HG02759 (cell line): ENCODE measurements around the gene CMYA5.
"Not testable (repeated sequence)": the region's sequence is repeated elsewhere in the genome, so short reads cannot be mapped to it uniquely, and the experiment has no call there.

ENCODE experiments used
- ATAC-seq: cut with Tn5 transposase; IDR thresholded peaks from one replicate; pipeline ENCODE4 v1.9.1; 2021; ENCODE audit warnings: mild to moderate bottlenecking, moderate library complexity; ENCODE audit not compliant: unreplicated experiment

CMYA5 gene

GRCh38 chr5:79746642-79747569 lies 57.3 kb downstream of the CMYA5 start:
- no peak for ATAC-seq

DNA sequence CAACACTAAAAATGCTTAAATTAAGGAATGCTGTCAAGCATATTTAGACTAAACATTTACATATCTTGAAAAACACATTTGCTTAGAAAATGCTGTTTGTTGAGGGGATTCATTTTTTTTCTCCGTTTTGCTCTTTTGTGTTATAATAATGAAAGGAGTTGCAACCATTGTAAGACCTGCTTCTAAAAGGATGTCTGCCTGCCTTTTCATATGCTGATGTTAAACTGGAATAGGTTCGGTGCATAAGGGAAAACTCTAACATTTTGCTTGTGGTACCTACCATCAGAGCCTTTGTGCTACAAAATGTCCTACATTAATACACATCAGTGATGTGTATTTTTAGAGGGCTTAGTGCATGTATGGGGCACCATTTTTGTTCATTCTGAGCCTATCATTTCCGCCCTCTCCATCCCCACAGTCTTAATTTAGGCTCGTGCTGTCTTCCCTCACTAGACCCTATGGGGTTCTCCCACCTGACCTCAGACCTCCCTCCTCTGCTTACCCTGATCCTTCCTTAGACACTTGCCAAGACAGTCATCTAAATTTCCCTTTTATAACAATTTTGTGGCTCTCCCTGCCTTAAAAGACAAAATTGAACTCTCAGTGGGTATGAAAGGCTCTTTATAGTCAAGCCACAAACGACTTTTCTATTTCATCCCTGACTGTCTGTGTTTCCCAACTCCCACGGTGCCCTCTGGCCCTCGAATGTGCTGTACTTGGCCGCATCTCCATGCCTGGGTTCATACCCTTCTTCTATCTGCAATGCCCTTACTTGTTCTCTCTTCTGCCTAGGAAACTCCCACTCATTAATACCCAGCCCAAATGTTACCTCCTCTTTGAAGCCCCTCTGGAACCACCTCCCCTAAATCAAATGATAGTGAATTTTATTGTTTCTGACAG lies 61.2 kb downstream of the CMYA5 start:
- no peak for ATAC-seq

DNA sequence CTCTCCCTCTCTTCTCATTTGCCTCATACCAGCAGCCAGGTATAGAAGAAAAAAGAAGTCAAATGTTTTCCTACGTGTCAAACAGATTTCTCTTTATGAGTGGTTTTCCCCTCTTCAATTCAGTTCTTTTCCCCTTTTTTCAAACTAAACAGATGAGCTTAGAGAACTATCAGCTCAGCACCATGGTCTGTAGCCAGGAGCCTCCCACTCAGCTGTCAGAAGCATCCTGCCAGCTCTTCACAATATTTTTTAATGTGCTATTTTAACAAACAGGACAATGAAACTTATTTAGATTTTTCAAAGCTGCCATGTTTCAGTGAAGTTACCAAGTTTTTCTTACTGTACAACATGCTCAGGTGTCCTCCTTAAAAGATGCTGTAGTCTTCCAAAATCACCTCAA lies 63.5 kb downstream of the CMYA5 start:
- no peak for ATAC-seq

GRCh38 chr5:79753877-79754645 lies 64.4 kb downstream of the CMYA5 start:
- no peak for ATAC-seq

DNA sequence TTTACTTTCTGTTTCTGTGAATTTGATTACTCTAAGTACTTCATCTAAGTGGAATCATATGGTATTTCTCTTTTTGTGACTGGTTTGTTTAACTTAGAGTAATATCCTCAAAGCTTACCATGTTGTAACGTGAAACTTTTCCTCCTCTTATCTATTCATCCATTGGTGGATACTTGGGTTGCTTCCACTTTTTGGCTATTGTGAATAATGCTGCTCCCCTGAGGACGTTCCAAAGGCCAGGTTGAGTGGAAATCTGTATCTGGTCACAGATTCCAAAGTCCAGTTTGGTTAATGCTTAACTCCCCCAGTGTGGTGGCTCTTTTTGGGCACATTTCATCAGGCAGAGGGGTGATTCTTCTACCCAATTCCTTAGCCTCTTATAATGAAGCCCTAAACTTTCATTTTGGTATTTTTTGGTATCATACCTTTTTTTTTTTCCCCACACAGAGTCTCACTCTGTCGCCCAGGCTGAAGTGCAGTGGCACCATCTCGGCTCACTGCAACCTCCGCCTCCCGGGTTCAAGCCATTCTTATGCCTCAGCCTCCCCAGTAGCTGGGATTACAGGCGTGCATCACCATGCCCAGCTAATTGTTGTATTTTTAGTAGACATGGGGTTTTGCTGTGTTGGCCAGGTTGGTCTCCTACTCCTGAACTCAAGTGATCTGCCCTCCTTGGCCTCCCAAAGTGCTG lies 65.4 kb downstream of the CMYA5 start:
- no peak for ATAC-seq

DNA sequence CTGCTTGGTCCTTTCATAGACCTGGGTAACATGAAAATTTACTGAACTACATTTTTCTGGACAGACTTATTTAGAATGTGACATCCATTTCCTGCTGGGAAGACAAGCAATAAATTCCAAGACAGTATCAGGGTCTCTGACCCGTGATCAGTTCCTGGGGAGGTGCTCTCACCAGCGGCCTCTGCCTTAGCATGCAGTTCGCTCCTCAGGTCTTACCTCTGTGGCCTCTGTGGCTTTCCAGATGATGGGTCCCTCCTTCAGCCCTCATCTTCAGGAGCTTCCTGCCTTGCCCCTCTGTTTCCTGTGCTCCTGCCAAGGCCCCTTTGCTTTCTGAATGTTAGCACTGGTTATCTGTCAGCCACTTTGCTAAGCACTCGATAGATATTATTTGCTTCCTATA lies 66.4 kb downstream of the CMYA5 start:
- ATAC-seq, result no peak

DNA sequence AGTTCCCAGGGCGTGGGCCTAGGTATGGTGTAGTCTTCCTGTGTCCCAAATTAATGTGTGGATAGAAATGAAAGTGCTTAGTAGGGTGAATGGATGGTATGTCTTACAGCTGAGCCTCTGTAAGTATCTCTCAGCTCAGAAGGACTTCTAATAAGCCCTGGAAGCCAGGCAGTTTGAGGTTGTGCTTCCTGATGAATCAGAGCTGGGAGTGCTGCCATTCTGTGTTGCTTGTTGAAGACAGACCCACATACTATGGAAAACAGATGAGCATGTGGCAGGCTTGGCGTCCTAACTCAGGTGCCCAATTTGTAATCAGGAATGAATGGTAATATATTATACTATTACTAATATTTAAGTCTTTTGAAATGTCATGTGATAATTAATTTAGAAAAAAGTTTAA lies 69.8 kb downstream of the CMYA5 start:
- ATAC-seq, result no peak

DNA sequence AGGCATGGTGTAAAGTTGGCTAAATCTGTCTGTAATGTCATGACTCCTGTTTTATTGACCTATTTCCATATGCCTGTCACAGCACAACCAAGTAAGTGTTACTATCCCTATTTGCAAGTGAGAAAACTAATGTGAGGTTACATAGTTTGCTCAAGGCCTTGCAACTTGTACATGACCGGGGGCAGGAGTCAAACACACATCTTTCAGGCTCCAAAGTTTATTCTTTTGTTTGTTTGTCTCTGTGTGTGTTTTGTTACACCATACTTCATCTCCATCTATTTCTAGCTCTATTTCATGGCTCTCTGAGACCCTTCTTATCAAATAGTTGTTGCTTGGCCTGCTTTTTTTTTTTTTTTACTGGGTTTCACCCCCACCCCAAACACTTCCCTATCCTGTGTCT lies 70.2 kb downstream of the CMYA5 start:
- no peak for ATAC-seq

DNA sequence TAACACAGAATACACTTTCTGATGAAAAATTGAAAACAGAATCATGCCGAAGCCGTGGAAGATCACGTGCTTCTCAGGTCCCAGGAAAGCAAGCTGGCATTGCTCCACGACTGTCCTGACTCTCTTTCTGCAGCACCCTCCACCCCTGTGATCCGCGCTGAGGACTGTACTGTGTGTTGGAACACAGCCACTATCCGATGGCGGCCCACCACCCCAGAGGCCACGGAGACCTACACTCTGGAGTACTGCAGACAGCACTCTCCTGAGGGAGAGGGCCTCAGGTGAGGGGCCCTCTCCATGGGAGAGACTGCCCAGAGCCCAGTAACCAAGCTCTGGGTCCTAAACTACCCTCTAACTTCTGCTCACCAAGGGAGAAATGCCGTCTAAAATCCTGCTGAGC lies 73.3 kb downstream of the CMYA5 start:
- no peak for ATAC-seq

- ATAC-seq, result not testable (repeated sequence)
Measured at GRCh38 chr5:79764147-79764546, 74.5 kb downstream of the CMYA5 start.

DNA sequence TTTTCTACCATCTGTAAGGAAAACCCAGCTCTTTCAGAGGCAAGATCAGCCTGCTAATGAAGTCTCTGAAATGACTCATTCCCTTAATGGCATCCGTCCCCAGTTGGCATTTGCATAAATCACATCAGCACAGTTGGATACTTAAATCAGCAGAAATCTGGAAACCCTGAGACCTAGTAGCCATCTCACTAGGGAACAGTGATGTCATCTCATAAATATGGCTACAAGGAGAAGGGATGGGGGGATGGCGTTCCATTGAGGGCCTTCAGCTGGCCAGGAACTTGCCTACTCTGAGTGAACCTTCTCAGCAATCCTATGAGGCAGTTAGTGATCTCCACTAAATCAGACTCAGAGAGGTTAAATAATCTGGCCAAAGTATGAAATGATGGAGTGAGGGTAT lies 81.8 kb downstream of the CMYA5 start:
- no peak for ATAC-seq

DNA sequence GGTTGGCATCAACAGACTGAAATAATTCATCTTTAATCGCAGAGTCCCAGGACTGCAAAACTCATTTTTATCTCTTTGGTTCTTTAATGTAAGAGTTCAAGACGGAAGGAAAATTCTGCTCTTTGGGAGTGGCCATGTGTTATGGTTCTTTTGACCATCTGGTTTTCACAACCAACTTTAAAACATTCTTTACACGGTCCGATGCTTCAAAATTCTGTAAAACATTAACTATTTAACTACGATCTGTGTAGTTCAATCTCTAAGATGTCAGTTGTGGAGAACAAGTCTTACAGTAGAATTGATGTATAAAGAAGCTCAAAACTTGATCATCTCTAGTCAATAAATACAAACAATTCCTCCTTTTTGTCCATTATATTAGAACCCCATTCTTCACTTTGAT lies 83.0 kb downstream of the CMYA5 start:
- ATAC-seq, result no peak

DNA sequence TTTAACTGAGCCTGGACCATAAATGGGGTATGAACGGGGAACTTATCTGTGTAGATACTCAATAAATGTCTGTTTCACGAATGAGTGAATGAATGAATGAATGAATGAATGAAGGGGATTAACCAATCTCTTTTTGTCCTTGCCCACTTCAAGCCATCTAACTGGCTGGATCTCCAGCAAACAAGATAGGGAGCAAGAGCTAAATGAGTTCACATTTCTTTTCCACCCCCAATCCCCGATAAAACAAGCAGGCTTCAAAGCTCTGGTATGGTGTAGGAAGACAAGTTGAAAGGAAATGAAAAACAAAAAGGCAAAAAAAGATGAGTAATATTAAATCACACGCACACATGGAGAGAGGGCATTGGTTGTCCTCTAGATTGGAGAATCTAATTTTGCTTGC lies 84.0 kb downstream of the CMYA5 start:
- no peak for ATAC-seq

- no peak for ATAC-seq
Measured at GRCh38 chr5:79774171-79774854, 84.7 kb downstream of the CMYA5 start.

- no peak for ATAC-seq
Measured at GRCh38 chr5:79774855-79775237, 85.2 kb downstream of the CMYA5 start.

GRCh38 chr5:79784741-79785140 lies 95.1 kb downstream of the CMYA5 start:
- ATAC-seq, result not testable (repeated sequence)

- no peak for ATAC-seq
Measured at GRCh38 chr5:79785983-79786382, 96.3 kb downstream of the CMYA5 start.

DNA sequence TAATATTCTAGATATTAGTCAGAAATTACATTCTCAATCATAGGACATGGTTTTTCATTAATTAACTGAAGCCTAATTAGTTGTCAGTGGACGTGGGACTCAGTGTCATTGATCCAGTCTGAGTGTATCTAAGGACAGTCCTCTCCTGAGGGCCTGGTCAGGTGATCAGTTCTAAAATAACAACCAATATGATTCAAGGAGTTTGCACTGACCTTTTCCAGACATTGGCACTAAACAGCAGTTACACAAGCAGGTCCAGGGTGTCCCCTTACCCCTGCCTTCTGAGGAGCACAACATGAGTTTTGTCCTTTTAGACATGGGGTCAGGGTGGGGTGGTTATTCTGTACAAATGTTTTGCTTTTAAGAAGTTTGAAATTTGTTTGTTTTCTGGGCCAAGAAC lies 97.8 kb downstream of the CMYA5 start:
- no peak for ATAC-seq

DNA sequence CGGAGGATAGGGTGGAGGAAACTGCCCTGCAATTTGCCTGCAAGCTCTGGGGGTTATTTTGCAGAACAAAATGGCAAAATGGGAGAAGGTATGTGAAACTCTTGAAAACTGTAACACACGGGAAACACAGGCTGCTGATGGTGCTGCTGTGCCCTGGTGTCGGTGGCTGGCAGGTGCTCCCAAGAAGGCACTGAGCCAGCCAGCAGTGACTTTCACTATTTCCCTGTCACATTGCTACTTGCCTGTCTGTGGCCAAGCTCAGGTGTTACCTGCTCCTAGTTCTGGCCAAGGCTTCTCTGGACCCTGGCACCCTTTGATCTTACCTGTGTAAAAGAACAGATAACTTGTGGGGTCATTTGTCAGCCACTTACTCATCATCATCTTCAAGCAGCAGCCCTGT lies 102.2 kb downstream of the CMYA5 start:
- no peak for ATAC-seq

GRCh38 chr5:79792463-79792862 lies 102.8 kb downstream of the CMYA5 start:
- no peak for ATAC-seq
